ENCODE results near the gene CTR9.

Gene CTR9

DNA sequence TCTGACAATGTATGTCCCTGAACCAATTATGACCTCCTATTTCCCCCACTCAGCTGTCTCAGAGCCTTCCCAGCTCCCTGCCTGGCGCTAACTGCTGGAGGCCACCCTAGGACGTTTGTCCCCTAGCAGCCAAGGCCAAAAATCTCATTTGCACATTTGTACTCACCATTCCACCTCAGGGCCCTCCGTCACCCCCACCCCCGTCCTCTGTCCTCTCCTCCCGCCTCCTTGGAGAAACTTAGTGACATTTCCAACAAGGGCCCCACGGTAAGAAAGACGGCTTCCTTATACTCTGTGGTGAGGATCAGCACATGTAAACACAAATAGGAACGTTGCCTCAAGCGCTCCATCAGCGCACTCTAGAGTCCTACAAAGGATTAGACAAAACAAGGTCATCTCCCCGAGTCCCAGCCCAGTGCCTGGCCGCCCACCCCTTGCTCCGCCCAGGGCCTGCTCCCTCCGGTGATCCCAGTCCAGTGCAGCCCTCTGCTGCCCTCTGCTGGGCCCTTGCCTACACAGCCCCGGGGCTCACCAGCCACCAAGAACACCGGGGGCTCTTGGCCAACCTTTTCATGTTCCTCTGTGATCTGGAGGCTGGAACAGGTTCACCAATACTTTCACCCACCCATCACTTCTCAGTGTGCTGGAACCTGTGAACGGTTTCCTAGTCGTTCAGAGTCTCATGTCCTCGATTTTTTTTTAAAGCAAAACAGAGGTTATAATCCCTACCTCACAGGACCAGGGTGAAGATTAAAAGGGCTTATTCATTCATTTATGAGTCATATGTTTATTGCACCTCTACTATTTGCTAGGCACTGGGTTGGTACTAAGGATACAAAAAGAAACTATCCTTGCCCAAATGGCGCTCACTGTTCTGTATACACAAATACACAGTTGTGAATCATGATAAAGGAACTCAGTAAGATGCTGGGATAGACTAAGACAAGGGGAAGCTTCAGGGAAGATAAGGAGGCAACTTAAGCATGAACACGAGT lies 15.3 kb upstream of the CTR9 start:
- in situ Hi-C loops (cut with MboI; ENCODE audit: low sequenced_read_pairs) = loop anchor here (25.0 kb wide), 2 partner anchors 198 to 323 kb away; partner anchors contain the start of gene RNF141

GRCh38 chr11:10742460-10743208 lies 8.4 kb upstream of the CTR9 start:
- in situ Hi-C loops (cut with MboI; ENCODE audit: low sequenced_read_pairs) = loop anchor here (25.0 kb wide), 2 partner anchors 205 to 330 kb away; partner anchors contain the start of gene RNF141

DNA sequence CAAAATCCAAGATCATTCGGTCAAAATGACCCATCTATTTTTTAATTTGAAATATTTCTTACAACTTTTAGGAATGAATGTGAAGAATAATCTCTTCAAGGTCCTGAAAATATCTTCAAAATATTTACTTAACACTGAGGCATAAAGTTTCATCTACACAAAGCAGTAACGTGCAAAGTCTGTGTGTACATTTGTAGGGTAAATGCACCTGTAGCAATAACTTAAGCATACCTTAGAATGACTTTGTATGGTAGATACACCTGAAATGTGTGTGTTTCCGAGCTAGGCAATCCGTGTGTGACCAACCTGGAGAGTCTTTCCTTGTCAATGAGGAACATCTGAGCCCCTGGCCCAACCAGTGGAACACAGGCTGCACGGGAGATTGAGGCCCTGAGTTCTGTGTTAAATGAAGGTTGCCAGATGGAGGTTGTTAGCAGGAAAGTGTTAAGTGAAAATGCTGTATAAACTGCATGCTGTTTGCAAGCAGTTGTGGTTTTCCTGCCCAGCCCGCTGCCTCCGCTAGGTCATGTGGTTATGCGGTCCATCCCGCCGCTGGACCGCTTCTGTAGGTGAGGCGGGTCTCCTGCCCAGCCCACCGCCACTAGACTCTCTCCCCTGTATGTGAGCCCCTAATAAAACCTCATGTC lies 7.6 kb upstream of the CTR9 start:
- in situ Hi-C loops (cut with MboI; ENCODE audit: low sequenced_read_pairs) = loop anchor here (25.0 kb wide), 2 partner anchors 206 to 331 kb away; partner anchors contain the start of gene RNF141

DNA sequence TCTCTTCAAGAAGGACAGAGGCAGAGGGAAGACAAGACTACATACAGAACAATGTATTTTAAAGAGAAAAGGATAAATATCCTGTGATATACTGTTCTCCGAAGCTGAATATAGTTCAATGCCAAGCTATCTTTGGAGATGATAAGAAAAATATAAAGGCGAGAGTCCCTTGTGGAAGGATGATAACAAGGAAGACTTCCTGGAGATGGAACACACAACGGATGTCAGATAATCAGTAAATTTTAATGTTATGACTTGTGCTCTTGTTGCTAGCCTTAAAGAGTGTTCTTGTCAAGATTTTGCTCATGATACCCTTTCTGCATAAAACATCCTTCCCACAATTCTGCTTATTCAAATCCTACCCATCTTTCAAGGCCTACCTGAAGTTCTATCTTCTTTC lies 6.8 kb upstream of the CTR9 start:
- in situ Hi-C loops (cut with MboI; ENCODE audit: low sequenced_read_pairs) = loop anchor here (25.0 kb wide), 2 partner anchors 207 to 332 kb away; partner anchors contain the start of gene RNF141

DNA sequence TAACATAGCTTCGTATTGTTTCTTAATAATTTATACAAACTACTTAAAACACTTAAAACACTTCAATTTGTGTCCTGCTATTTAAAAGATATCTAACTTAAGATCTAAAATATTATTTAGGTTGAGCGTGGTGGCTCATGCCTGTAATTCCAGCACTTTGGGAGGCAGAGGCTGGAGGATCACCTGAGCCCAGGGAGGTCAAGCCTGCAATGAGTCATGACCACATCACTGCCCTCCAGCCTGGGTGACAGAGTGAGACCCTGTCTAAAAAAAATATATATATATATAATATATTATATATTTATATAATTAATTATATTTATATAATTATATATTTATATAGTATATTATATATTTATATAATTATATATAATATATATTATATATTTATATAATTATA lies 4.2 kb upstream of the CTR9 start:
- in situ Hi-C loops (cut with MboI; ENCODE audit: low sequenced_read_pairs) = loop anchor here (25.0 kb wide), 2 partner anchors 210 to 335 kb away; partner anchors contain the start of gene RNF141

- in situ Hi-C loops (cut with MboI; ENCODE audit: low sequenced_read_pairs) = loop anchor here (25.0 kb wide), 2 partner anchors 210 to 335 kb away; partner anchors contain the start of gene RNF141
These were observed 3.3 kb upstream of the CTR9 start for GRCh38 chr11:10747733-10748132.

DNA sequence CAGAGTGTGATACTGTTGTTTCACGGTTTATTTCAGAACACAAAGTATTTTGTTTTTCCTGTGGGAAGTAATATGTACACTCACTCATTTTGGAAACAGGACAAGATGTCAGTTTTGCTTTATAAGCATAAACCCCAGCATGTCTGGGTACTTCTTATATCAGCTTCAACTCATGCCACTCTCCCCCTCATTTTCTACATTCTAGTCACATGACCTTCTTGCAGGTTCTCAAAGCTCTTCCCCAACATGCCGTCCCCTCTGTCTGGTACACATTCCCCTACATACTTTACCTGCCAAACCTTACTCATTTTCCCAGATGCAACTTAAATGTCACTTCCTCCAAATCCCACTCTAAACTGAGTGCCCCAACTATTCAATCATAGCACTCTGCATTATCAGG lies 1.6 kb upstream of the CTR9 start:
- in situ Hi-C loops (cut with MboI; ENCODE audit: low sequenced_read_pairs) = loop anchor here (25.0 kb wide), 2 partner anchors 212 to 337 kb away; partner anchors contain the start of gene RNF141

- in situ Hi-C loops (cut with MboI; ENCODE audit: low sequenced_read_pairs) = no loop called here
These were observed 515 bp downstream of the CTR9 start for GRCh38 chr11:10751581-10751940.

- in situ Hi-C loops (cut with MboI; ENCODE audit: low sequenced_read_pairs) = no loop called here
These were observed 1.0 kb downstream of the CTR9 start for GRCh38 chr11:10752061-10752460.

- in situ Hi-C loops (cut with MboI; ENCODE audit: low sequenced_read_pairs) = no loop called here
These were observed 1.4 kb downstream of the CTR9 start for GRCh38 chr11:10752486-10752885.

DNA sequence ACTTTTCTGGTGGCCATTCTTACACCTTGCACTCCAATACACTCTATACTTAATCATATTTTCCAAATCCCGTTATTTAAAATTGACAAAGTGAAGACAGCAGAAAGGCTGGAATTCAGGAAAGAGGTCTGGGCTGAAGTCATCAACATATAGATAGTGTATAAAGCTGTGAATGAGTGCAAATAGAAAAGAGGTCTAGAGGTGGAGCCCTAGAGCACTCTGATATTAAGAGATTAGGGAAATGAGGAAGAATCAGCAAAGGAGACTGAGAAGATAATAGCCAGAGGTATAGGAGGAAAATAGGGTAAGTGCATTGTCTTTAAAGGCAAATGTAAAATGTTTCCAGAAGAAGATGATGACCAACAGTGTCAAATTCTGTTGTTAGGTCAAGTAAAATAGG lies 7.9 kb downstream of the CTR9 start:
- in situ Hi-C loops (cut with MboI; ENCODE audit: low sequenced_read_pairs) = no loop called here

DNA sequence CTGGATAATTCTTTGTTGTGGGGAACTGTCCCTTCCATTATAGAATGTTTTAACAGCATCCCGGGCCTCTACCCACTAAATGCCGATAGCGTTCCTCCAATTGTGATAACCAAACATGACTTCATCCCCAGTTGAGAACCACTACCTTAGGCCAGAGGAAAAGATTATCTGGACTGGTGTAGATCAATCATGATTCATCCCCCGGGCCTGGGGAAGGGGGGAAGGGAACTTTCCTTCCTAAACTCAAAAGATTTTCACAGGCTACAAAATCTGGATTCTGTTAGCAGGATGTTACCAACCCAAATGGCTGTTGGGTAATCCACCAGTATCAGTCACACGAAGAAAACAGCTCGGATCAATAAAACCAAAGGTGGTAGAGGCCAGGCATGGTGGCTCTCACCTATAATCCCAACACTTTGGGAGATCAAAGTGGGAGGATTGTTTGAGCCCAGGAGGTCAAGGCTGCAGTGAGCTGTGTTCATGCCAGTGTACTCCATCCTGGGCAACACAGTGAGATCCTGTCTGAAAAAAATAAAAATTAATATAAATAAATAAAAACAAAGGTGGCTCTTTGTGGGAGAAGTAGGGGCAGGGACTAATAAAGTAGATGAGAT lies 10.1 kb downstream of the CTR9 start:
- in situ Hi-C loops (cut with MboI; ENCODE audit: low sequenced_read_pairs) = no loop called here

GRCh38 chr11:10762185-10762584 lies 11.1 kb downstream of the CTR9 start:
- in situ Hi-C loops (cut with MboI; ENCODE audit: low sequenced_read_pairs) = no loop called here

GRCh38 chr11:10762913-10763421 lies 11.9 kb downstream of the CTR9 start:
- in situ Hi-C loops (cut with MboI; ENCODE audit: low sequenced_read_pairs) = no loop called here

GRCh38 chr11:10763766-10764165 lies 12.7 kb downstream of the CTR9 start:
- in situ Hi-C loops (cut with MboI; ENCODE audit: low sequenced_read_pairs) = no loop called here

- in situ Hi-C loops (cut with MboI; ENCODE audit: low sequenced_read_pairs) = no loop called here
These were observed 13.4 kb downstream of the CTR9 start for GRCh38 chr11:10764412-10764811.

DNA sequence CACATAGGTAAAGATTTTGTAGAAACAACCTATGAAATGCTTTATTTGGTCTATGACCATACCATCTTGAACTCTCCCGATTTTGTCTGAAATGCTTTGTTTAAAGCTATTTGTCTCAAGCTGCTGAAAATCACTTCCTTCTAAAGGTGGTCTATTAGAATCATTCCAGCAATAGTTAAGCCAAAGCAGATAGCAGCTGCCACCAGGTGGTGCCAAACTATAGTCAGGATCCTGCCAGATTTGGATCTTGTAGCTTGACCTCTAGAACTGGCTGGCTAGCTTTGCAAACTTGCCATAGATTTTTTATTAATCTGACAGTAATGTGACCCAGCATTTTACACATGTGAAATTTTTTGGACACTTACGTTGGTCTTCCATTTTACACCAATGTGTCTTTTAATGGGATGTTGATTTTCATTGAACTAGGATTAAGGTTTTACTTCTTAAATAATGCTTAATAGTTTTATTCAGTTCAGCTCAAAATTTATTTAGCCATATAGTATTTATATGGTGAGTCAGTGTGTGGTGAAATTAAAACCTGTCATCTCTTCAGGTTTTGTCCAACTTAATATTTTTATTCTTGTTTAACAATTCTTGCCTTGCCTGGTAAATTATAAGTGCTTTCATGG lies 19.7 kb downstream of the CTR9 start:
- in situ Hi-C loops (cut with MboI; ENCODE audit: low sequenced_read_pairs) = no loop called here

- in situ Hi-C loops (cut with MboI; ENCODE audit: low sequenced_read_pairs) = no loop called here
These were observed 20.4 kb downstream of the CTR9 start for GRCh38 chr11:10771457-10771856.

- in situ Hi-C loops (cut with MboI; ENCODE audit: low sequenced_read_pairs) = loop anchor here (25.0 kb wide), 1 partner anchor 1012 kb away; no protein-coding TSS in a partner anchor
These were observed 23.8 kb downstream of the CTR9 start for GRCh38 chr11:10774811-10775210.

DNA sequence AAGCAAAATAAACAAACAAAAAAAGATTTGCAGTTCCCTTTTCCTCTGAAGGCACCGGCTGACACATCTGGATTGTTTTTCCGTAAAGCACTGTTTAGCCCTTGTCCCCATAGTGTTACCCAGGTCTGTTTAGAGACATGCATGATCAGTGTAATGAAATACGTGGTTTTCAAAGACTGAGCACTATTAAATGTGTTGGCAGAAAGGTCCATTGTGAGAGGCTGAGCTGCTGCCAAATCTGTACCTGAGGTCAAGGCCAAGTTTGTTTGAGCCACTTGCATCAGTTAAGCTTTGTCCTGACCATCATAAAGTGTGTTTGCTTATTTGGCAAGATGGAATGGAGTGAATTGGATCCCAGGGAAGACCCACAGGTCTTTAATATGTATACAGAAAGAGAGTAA lies 26.3 kb downstream of the CTR9 start:
- in situ Hi-C loops (cut with MboI; ENCODE audit: low sequenced_read_pairs) = loop anchor here (25.0 kb wide), 1 partner anchor 1010 kb away; no protein-coding TSS in a partner anchor
